GM21423 (cell line): Measurements from ENCODE around the gene ARL6IP6.
A peak's percentile ranks its signal among the peaks of the same experiment; 100 is the strongest.

ENCODE experiments used
- ATAC-seq: cut with Tn5 transposase; IDR thresholded peaks from one replicate; pipeline ENCODE4 v1.9.1; 2021; ENCODE audit warnings: mild to moderate bottlenecking, moderate library complexity; ENCODE audit not compliant: unreplicated experiment

ARL6IP6 gene

DNA sequence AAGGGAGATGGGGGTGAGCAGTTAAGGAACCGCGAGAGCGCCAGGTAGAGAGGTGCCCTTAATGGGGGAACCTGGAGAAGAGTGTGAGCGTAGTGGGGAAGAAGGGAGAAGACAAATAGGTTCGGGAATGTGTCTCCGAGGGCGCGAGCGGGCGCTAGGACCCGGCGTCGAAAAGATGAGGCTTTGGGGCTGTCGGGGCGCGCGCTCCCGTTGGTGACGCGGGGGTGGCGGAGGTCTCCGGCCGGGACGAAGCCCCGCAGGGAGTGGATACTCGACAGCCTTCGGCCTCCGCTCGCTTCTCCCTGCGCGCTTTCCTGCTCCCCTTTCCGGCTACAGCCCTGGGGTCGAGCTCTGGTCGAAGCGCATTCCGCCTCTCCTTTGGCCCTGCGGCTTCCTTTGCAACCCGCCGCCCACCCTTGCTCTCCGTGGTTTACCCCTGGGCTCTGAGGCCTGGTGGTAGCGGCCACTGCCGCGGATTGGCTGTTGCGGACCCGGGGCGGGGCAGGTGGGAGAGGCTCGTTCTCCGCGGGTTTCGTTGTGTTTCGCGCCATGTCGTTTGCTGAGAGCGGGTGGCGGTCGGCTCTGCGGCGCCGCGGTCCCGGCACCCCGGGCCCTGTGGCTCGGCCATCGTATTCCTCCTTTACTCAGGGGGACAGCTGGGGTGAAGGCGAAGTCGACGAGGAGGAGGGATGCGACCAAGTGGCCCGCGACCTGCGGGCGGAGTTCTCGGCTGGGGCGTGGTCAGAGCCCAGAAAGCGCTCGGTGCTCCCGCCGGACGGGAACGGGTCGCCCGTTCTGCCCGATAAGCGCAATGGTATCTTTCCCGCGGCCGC lies at the start of gene ARL6IP6:
TSS of gene ARL6IP6 (plus strand) at position 545 of the 833 bp plus-strand sequence. CDS start at position 550, 5 bp downstream.
- ATAC-seq, result peak; percentile 64

DNA sequence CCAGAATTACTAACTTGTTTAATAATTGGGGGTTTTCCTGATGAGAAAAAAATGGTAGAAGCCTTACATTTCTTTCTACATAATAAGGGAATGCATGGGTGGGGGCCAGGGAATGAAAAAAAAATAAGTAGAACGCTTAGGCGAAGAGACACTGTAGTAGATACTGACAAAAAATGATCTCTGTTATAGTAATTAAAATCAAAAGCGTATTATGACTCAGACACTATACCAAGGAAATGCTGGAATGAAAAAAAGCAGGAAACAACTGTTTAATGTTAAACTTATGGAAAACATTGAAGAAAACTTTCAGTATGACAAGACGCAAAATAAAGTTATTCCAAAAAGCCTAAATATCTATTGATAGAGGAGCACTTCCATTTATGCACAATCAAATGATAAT lies 44.1 kb upstream of the ARL6IP6 start:
- no peak for ATAC-seq

- no peak for ATAC-seq
These were observed 42.0 kb upstream of the ARL6IP6 start for GRCh38 chr2:152676461-152676860.

DNA sequence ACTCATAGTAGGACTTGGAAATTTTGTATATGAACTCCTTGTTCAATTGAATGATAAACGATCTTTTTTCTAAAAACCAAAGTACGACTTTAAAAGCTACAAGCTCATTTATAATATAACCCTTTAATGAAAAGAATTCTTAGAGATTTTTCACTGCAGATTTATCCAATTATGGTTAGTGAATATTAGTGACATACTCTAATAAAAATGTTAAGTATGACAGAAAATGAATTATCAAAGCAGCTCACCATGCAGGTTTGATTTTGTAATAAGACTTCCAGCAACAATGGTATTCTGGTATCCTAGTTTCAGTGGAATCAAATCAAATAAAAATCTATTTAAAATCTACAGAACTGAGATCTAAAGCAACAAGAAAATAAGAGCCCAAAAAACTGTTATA lies 39.6 kb upstream of the ARL6IP6 start:
- ATAC-seq, result no peak

DNA sequence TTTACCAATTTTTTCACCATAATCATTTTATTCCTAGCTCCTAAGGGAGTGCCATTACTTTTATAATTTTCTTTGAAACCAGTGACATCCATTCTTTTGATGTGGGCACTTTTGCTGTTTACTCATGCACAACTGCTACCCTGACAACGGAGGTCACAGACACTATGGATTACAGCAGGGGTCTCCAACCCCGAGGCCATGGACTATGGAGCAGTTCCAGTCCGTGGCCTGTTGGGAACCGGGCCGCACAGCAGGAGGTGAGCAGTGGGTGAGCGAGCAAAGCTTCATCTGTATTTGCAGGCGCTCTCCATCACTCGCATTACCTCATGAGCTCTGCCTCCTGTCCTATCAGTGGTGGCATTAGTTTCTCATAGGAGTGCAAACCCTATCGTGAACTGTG lies 35.8 kb upstream of the ARL6IP6 start:
- no peak for ATAC-seq

- ATAC-seq, result no peak
These were observed 35.0 kb upstream of the ARL6IP6 start for GRCh38 chr2:152683400-152683799.

GRCh38 chr2:152686321-152686720 lies 32.1 kb upstream of the ARL6IP6 start:
- no peak for ATAC-seq

- ATAC-seq, result peak; percentile 76
These were observed 25.4 kb upstream of the ARL6IP6 start for GRCh38 chr2:152693033-152693432.

DNA sequence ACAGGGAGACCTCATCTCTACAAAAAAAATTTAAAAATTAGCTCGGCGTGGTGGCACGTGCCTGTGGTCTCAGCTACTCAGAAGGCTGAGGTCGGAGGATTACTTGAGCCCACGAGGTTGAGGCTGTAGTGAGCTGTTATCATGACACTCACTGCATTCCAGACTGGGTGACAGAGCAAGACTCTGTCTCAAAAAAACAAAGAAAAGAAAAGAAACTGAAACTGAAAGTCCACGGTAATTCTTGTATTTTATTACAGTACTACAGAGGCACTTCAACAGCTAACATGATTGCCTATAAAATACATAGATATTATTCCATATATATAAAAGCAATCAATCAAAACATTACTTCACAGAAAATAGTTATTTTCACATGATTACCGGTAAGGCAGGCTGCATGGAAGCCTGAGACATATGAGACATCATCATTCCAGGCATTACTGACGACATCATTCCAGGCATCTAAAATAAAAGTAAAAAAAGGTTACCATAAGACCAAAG lies 24.2 kb upstream of the ARL6IP6 start:
- ATAC-seq, result peak; percentile 43

DNA sequence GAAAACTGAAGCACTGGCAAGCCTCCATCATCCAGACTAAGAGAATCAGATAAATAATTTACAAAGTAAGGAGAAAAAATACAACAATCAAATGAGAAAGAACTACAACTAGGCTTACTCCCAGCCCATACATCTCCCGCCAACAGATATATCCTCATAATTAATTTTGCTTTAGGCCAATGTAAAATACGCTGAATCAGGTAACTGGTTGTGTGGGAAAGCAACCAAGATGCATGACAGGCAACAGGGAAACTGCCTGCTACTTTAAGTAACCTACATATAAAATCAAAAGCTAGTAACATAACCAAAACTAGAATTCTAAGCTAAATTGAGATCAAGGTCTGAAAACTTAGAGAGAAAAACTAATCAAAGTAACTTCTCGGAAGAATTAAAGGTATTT lies 22.7 kb upstream of the ARL6IP6 start:
- no peak for ATAC-seq

DNA sequence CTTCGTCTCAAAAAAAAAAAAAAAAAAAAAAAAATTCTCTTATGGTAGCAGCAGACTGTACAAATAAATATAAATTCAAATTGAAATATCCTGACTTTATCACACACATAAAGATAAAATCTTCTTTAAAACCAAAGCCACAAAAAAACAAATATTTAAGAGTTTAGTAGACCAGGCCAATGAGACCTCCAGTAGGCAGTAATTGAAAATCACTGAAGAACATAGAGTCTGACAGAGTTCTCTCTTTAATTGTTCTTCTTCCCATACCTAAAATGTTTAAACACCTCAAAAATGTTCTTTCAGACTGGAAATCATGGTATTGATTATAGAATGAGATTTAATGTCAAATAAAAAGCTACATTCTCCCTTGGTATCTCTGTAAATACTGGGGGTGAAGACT lies 21.9 kb upstream of the ARL6IP6 start:
- ATAC-seq, result no peak

GRCh38 chr2:152701198-152701597 lies 17.2 kb upstream of the ARL6IP6 start:
- ATAC-seq, result no peak

- ATAC-seq, result no peak
These were observed 11.9 kb upstream of the ARL6IP6 start for GRCh38 chr2:152706477-152707021.

DNA sequence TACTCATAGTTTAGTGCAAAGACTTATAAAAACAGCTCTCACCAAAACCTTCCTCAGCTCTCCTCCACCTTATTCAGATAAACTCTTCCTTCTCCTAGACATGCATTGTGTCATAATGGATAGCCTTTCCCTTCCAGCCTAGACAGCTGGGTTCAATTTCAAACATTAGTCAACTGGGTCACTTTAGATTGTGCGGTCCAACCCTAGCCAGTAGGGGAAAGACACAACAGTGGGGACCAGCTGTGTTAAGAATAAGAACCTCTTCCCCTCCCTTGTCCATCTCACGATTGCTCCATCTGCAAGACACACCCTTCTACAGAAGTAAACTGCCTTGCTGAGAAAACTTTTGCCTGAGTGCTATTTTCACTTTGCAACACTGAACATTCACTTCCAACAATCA lies 9.7 kb upstream of the ARL6IP6 start:
- ATAC-seq, result no peak

- no peak for ATAC-seq
These were observed 7.7 kb upstream of the ARL6IP6 start for GRCh38 chr2:152710713-152711112.

DNA sequence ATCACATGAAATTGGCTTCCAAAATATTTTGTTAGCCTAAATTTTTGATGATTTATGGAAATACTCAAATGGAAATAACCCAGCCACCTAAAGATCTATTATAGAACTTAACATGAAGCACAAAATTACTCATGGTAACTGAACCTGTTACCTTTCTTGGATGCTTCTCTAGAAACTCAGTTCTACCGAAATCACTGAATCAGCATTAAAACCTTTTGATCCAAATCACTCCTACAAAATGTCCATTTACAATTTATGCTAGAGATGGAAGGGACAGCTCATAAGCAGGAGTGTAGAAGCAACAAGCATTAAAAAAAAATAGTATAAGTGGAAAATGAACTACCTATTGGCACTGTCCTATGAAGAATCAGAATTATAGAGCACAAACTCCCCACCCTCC lies 3.3 kb upstream of the ARL6IP6 start:
- no peak for ATAC-seq

DNA sequence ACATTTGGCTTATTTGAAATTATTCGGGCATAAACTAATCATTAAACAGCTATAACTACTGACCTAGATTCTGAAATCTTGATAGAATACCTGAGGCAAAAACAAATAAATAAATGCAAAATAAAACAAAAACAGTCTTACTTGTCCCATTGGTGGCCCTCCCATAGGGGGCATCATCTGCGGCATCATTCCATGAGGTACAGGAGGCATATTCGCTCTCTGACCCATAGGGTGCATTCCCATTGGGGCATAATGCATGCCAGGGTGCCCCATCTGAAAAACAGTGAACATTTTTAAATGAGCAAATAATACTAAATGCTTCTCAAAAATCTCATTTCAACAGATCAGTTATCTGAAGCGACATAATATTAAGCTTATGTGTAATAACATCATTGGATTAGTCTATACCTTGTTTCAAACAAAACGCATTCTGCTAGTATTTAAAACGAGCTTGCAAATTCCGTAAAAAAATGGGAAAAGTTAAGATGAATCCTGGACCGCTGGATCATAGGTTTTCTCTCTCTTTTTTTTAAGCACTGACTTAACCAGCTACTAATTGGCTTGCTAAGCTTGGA lies 2.5 kb upstream of the ARL6IP6 start:
- ATAC-seq, result no peak

DNA sequence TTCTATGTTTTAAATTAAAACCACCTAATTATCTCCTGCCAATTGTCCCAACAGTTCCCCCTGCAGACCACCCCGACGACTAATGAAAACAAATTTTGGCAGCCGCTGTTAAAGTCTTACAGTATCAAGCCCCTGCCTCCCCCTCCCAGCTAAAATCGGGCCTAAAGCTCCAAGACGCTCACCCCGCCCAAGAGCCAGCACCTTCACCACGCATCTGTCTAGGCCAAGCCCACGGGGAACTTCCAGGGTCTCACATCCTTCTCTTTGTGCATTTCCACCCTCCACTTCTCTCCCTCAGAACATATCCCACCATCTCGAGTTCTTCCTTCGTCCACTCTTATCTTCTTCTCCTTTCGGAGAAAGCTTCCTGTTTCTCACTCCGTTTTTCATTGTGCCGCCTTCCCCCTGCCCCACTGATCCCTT lies 1.6 kb upstream of the ARL6IP6 start:
- ATAC-seq, result peak; percentile 2

DNA sequence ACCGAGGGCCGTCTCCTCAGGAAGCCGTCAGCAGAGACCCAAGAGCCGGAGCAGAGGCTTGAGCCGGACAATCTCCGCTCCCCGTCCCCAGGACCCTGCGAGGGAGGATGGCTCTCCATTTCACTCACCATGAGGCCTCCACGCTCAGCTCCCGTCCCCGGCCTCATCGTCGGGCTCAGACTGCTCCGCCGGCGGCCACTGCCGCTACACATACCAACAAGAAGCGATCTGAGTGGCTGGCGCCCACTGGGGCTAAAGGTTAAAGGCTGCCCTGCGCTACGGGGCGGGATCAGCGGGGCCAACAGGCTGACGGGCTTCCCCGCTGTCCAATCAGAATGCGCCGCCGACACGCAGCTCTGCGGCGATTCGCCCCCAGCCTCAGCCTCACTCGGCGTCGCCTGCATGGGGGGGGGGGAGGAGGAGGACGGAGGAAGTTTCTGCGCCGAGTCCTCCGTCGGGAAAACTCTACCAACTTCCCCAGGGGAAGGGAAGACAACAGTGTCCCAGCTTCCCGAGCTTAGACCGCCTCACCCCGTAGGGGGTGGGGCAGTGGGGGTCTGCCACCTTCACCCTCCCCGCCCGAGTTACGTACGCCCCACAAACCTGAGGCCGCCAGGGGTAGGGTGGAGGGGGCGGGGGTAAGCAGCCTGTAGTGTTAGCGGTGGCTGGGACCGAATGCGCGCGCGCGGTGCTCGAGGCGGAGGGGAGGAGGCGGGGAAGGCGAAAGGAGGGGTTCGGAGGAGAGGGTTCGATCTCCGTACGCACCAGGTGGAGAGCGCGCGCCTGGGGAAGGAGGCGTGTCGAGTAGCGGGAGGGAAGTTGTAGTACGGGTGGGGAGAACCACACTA lies 968 bp upstream of the ARL6IP6 start, which contains the start of gene PRPF40A:
TSS of gene PRPF40A (minus strand) at position 234 of the 848 bp plus-strand sequence. CDS start at position 212, 22 bp downstream.
- peak; percentile 69 for ATAC-seq

DNA sequence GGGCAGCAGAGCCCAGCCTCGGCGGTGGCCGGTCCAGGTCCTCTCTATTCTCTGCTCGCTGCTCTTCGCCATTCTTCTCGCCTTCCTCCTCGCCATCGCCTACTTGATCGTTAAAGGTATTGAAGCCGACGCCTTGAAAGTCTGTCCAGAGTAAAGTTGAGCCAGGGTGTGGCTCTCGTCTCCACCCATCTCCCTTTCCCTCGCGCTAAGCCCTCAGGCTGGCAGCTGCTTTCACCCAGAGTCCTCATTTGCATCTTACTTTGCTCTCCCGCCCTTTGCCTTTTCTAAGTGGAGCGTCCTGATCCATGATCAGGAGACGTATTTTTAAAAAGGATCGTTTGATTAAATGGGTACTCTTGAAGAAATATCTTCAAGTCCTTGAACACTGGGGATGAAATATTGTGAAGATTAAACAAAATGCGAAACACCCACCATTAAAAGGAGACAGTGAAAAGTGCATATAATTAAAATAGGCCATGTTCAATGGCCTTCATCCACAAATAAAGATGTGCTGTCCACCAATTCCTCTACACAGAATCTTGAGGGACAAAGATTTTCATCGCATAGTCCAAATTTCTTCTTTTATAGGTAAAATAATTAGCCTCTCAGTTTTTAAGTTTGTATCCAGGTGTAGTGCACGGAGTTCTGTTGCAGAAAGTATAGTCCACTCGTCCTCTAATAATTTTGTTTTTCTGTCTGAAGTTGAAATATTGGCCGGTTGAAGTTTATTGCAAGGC lies 657 bp downstream of the ARL6IP6 start:
- peak; percentile 24 for ATAC-seq
